Kidney epithelial cell (primary cell): ENCODE results near the gene ZNF335. TPM values are rescaled to one million over a fixed set of nuclear protein-coding genes. Genes with fewer than 3 reads are reported as not detected.

Experiments
- DNase-seq: peaks from one replicate; pipeline ENCODE4 v3.0.0-alpha.2; 2010; ENCODE audit warnings: low read depth
- H3K27me3 ChIP-seq: 2 replicates; pipeline ENCODE4 v1.6.0; 2011; ENCODE audit warnings: low read length; ENCODE audit not compliant: control insufficient read depth, insufficient read depth
- H3K36me3 ChIP-seq: 2 replicates; pipeline ENCODE4 v1.5.1; 2011; ENCODE audit warnings: low read length; ENCODE audit not compliant: control insufficient read depth, insufficient read depth
- H3K4me3 ChIP-seq: 2 replicates; pipeline ENCODE4 v1.5.1; 2011; ENCODE audit warnings: low read depth, mild to moderate bottlenecking, control low read depth, low read length
- total RNA-seq: library from RNA; depleted of rRNA; stranded (reverse); fragments of >200 nt; gene quantifications from 2 replicates; pipeline ENCODE4 v1.2.3, GENCODE V29; 2015
- TF ChIP-seq, protein P1 (sequence below): IDR thresholded peaks from 2 replicates; pipeline ENCODE4 v1.5.1; 2011; ENCODE audit warnings: mild to moderate bottlenecking, moderate library complexity, low read length, control low read depth, inconsistent platforms; ENCODE audit not compliant: insufficient read depth, poor library complexity, severe bottlenecking

ZNF335 gene
- total RNA-seq, 1 donor from 2014 or later, result 20.3 TPM

GRCh38 chr20:45947110-45947866, 24.7 kb downstream of the ZNF335 start:
- no peaks in the 10 kb centered on the region for H3K27me3 ChIP-seq
- no peak overlapping the region for H3K4me3 ChIP-seq
- TF ChIP-seq, protein P1, sequence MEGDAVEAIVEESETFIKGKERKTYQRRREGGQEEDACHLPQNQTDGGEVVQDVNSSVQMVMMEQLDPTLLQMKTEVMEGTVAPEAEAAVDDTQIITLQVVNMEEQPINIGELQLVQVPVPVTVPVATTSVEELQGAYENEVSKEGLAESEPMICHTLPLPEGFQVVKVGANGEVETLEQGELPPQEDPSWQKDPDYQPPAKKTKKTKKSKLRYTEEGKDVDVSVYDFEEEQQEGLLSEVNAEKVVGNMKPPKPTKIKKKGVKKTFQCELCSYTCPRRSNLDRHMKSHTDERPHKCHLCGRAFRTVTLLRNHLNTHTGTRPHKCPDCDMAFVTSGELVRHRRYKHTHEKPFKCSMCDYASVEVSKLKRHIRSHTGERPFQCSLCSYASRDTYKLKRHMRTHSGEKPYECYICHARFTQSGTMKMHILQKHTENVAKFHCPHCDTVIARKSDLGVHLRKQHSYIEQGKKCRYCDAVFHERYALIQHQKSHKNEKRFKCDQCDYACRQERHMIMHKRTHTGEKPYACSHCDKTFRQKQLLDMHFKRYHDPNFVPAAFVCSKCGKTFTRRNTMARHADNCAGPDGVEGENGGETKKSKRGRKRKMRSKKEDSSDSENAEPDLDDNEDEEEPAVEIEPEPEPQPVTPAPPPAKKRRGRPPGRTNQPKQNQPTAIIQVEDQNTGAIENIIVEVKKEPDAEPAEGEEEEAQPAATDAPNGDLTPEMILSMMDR, result no peak
- H3K36me3 ChIP-seq, result peaks cover 6% of the 10 kb centered on the region
- no peak for DNase-seq

DNA sequence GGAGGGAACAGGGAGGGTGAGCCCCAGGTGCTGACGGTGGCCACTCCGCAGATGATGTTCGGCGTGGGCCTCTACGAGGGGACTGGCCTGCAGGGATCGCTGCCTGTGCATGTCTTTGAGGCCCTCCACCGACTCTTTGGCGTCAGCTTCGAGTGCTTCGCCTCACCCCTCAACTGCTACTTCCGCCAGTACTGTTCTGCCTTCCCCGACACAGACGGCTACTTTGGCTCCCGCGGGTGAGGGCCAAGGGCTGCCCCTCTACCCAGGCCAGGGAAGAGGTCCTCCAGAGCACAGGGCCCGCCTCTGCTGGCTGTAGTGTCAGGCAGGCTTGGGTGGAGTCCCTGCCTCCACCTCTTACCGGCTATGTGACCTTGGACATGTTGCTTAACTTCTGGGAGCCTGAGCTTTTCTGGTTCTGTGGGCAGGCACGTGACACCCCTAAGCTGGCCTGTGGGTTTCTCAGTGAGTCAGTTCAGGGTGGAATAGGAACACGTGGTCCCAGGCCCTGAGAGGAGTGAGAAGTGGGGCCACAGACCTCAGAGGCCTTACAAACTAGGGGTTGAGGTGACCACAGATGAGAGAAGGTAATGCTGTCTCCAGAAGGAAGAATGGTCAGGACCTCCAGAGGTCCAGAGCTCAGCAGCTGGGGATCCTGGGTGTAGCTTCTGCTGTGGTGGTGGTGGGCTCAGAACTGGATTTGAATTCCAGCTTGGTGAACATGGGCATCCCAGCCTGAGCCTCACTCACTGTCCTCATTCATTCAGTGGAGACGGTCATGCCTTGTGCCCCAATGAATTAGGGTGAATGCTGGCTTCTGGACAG, 25.6 kb downstream of the ZNF335 start:
- TF ChIP-seq, protein P1, result no peak
- H3K4me3 ChIP-seq, result no peak overlapping the region
- H3K36me3 ChIP-seq, result peaks cover 6% of the 10 kb centered on the region
- no peak for DNase-seq
- no peaks in the 10 kb centered on the region for H3K27me3 ChIP-seq

GRCh38 chr20:45945678-45946148, 26.3 kb downstream of the ZNF335 start:
- no peaks in the 10 kb centered on the region for H3K27me3 ChIP-seq
- peaks cover 7% of the 10 kb centered on the region for H3K36me3 ChIP-seq
- no peak for DNase-seq
- no peak overlapping the region for H3K4me3 ChIP-seq
- TF ChIP-seq, protein P1, result no peak

- DNase-seq, result no peak
- no peak overlapping the region for H3K4me3 ChIP-seq
- H3K27me3 ChIP-seq, result no peaks in the 10 kb centered on the region
- peaks cover 9% of the 10 kb centered on the region for H3K36me3 ChIP-seq
- TF ChIP-seq, protein P1, result no peak
These were observed 26.9 kb downstream of the ZNF335 start for GRCh38 chr20:45944965-45945677.

GRCh38 chr20:45944151-45944964, 27.6 kb downstream of the ZNF335 start:
- Histone ChIP-seq H3K36me3 (peaks cover 9% of the 10 kb centered on the region), H3K4me3 (no peak overlapping the region), H3K27me3 (no peaks in the 10 kb centered on the region)
- DNase-seq, result no peak
- TF ChIP-seq, protein P1, result no peak
